PC-9 (cell line): ENCODE results near the gene ITGB8. TPM values are rescaled to one million over a fixed set of nuclear protein-coding genes. Genes with fewer than 3 reads are reported as not detected.

Experiments used
- BruUV-seq: library from RNA; stranded (reverse); fragments of 400-500 nt; replicated peaks from 2 replicates; lab custom pipeline; 2021; lab: Mats Ljungman, UMichigan
- CTCF ChIA-PET: fragments of 300-600 bp; sonication (Branson Sonifier 250); formaldehyde crosslinking; loops from one replicate; lab custom pipeline; 2022; ENCODE audit warnings: antibody characterized with exemption; lab: Charles Lee
- POLR2A ChIA-PET: fragments of 300-600 bp; sonication (Branson Sonifier 250); formaldehyde crosslinking; loops from one replicate; lab custom pipeline; 2022; ENCODE audit warnings: antibody characterized with exemption; ENCODE audit not compliant: unreplicated experiment; lab: Charles Lee
- DNase-seq, 2 experiments: peaks; one replicate each; pipeline versions ENCODE4 v3.0.0 to v3.0.0-alpha.2; 2015 to 2022; ENCODE audit warnings: mixed read lengths in 1 of 2
- H2AFZ ChIP-seq: fragments of 200-600 bp; sonication (generic); 2 replicates; pipeline ENCODE4 v1.8.1; 2017; ENCODE audit warnings: antibody characterized with exemption
- H3F3A ChIP-seq: fragments of 200-600 bp; sonication (generic); 2 replicates; pipeline ENCODE4 v1.8.1; 2017; ENCODE audit warnings: antibody characterized with exemption, mild to moderate bottlenecking, low read depth; ENCODE audit not compliant: insufficient read depth
- H3K27ac ChIP-seq: fragments of 200-600 bp; sonication (generic); 2 replicates; pipeline ENCODE4 v1.6.1; 2016; ENCODE audit warnings: mixed run types
- H3K27me3 ChIP-seq: fragments of 200-600 bp; sonication (generic); 2 replicates; pipeline ENCODE4 v1.6.1; 2016; ENCODE audit warnings: low read depth, mixed run types; ENCODE audit not compliant: insufficient read depth
- H3K36me3 ChIP-seq: fragments of 200-600 bp; sonication (generic); 2 replicates; pipeline ENCODE4 v1.6.1; 2016; ENCODE audit warnings: low read depth, mixed run types
- H3K4me1 ChIP-seq: fragments of 200-600 bp; sonication (generic); replicated peaks from 2 replicates; pipeline ENCODE4 v1.6.1; 2016; ENCODE audit warnings: mixed run types; ENCODE audit not compliant: insufficient read depth
- H3K4me2 ChIP-seq: fragments of 200-600 bp; sonication (generic); 2 replicates; pipeline ENCODE4 v1.6.1; 2017; ENCODE audit warnings: mixed run types
- H3K4me3 ChIP-seq: fragments of 200-600 bp; sonication (generic); 2 replicates; pipeline ENCODE4 v1.6.1; 2016; ENCODE audit warnings: mixed run types
- H3K79me2 ChIP-seq: fragments of 200-600 bp; sonication (generic); 2 replicates; pipeline ENCODE4 v1.6.1; 2017; ENCODE audit warnings: low read depth, mixed run types
- H3K9me2 ChIP-seq: fragments of 200-600 bp; sonication (generic); 2 replicates; pipeline ENCODE4 v1.8.1; 2017; ENCODE audit warnings: mild to moderate bottlenecking; ENCODE audit not compliant: insufficient read depth
- H3K9me3 ChIP-seq: fragments of 200-600 bp; sonication (generic); 2 replicates; pipeline ENCODE4 v1.8.1; 2016; ENCODE audit warnings: low read depth; ENCODE audit not compliant: insufficient read depth
- H4K20me1 ChIP-seq: fragments of 200-600 bp; sonication (generic); 2 replicates; pipeline ENCODE4 v1.8.1; 2017; ENCODE audit not compliant: insufficient read depth
- CTCF ChIP-seq: fragments of 200-600 bp; sonication (generic); conservative IDR thresholded peaks from 2 replicates; pipeline ENCODE4 v1.6.1; 2017; ENCODE audit warnings: mixed run types, antibody characterized with exemption, mild to moderate bottlenecking, moderate library complexity
- EZH2 ChIP-seq: fragments of 200-600 bp; sonication (generic); IDR thresholded peaks from 2 replicates; pipeline ENCODE4 v1.8.0; 2017; ENCODE audit warnings: antibody characterized with exemption, low read depth
- intact Hi-C: fragments of 100-400 bp; cut with micrococcal nuclease; formaldehyde crosslinking; loops from one replicate; pipeline ENCODE4 v1.10.0; 2022; ENCODE audit not compliant: unreplicated experiment
- total RNA-seq: library from RNA; stranded (reverse); gene quantifications from 2 replicates; pipeline ENCODE4 v1.2.3, GENCODE V29; 2021

The ITGB8 gene
- total RNA-seq, 1 experiment from 2014 or later = 20.1 TPM

GRCh38 chr7:20394284-20394683 is 63.6 kb downstream of the ITGB8 start:
- H4K20me1 ChIP-seq = no peaks in the 10 kb centered on the region
- H2AFZ ChIP-seq = no peak overlapping the region
- H3K4me3 ChIP-seq = no peak overlapping the region
- ChIA-PET CTCF (no interaction called here), POLR2A (interaction anchor here (0.7 kb wide), 1 partner anchor 195 kb away, joined by 7 read pairs; no protein-coding TSS in a partner anchor)
- no peaks in the 10 kb centered on the region for H3K9me3 ChIP-seq
- BruUV-seq = no TSS peak
- no peak overlapping the region for H3K27ac ChIP-seq
- H3K4me1 ChIP-seq = peaks cover 8% of the 10 kb centered on the region; the same call in 1 of the 2 replicates
- intact Hi-C loops = no loop called here
- no peak for DNase-seq
- H3K4me2 ChIP-seq = no peak overlapping the region
- H3K27me3 ChIP-seq = no peaks in the 10 kb centered on the region
- no peaks in the 10 kb centered on the region for H3F3A ChIP-seq
- H3K9me2 ChIP-seq = no peaks in the 10 kb centered on the region
- H3K36me3 ChIP-seq = no peaks in the 10 kb centered on the region
- no peaks in the 10 kb centered on the region for H3K79me2 ChIP-seq
- TF ChIP-seq CTCF (no peak), EZH2 (no peak)

GRCh38 chr7:20395104-20395503 is 64.4 kb downstream of the ITGB8 start:
- Histone ChIP-seq H3K4me1 (peaks cover 8% of the 10 kb centered on the region; the same call in 1 of the 2 replicates), H3K9me2 (no peaks in the 10 kb centered on the region), H3F3A (no peaks in the 10 kb centered on the region), H3K27me3 (no peaks in the 10 kb centered on the region), H3K36me3 (no peaks in the 10 kb centered on the region), H3K79me2 (no peaks in the 10 kb centered on the region), H3K4me3 (no peak overlapping the region), H3K4me2 (no peak overlapping the region), H4K20me1 (no peaks in the 10 kb centered on the region), H2AFZ (no peak overlapping the region), H3K27ac (no peak overlapping the region), H3K9me3 (no peaks in the 10 kb centered on the region)
- TF ChIP-seq EZH2 = no peak
- no peak for TF ChIP-seq CTCF
- ChIA-PET CTCF (no interaction called here), POLR2A (no interaction called here)
- DNase-seq = peak in 1 of 2 experiments; percentile 61
- intact Hi-C loops = no loop called here
- BruUV-seq = no TSS peak

GRCh38 chr7:20395511-20395910 is 64.8 kb downstream of the ITGB8 start:
- Histone ChIP-seq H3K36me3 (no peaks in the 10 kb centered on the region), H3K4me2 (no peak overlapping the region), H3K9me2 (no peaks in the 10 kb centered on the region), H3K79me2 (no peaks in the 10 kb centered on the region), H3K4me1 (peaks cover 8% of the 10 kb centered on the region; the same call in 1 of the 2 replicates), H3K9me3 (no peaks in the 10 kb centered on the region), H4K20me1 (no peaks in the 10 kb centered on the region), H3K27ac (no peak overlapping the region), H3F3A (no peaks in the 10 kb centered on the region), H2AFZ (no peak overlapping the region), H3K4me3 (no peak overlapping the region), H3K27me3 (no peaks in the 10 kb centered on the region)
- TF ChIP-seq CTCF = no peak
- no peak for TF ChIP-seq EZH2
- POLR2A ChIA-PET = no interaction called here
- no TSS peak for BruUV-seq
- no peak for DNase-seq
- CTCF ChIA-PET = no interaction called here
- intact Hi-C loops = no loop called here
